ENCODE data around the gene ZNF320.
"Not testable (repeated sequence)": the region's sequence is repeated elsewhere in the genome, so short reads cannot be mapped to it uniquely, and the experiment has no call there.

- TF ChIP-seq POLR2AphosphoS5 (IDR thresholded peaks at IDR 0.05; ENCODE audit: low read depth); CTCF (conservative IDR thresholded peaks at IDR 0.05; ENCODE audit: low read depth in 2 of 2); EZH2phosphoT487 (IDR thresholded peaks at IDR 0.05; ENCODE audit: unreplicated experiment); ZNF331 (CRISPR knock-in tag; IDR thresholded peaks at IDR 0.05; ENCODE audit: low read depth); EZH2 (IDR thresholded peaks at IDR 0.05; ENCODE audit: low read depth, unreplicated experiment); REST (IDR thresholded peaks at IDR 0.05; ENCODE audit: unreplicated experiment); CREB1 (CRISPR knock-in tag; IDR thresholded peaks at IDR 0.05; ENCODE audit: low read depth); ETS1 (IDR thresholded peaks at IDR 0.05); JUNB (IDR thresholded peaks at IDR 0.05; ENCODE audit: unreplicated experiment); ZNF114 (CRISPR knock-in tag; IDR thresholded peaks at IDR 0.05); NANOG (IDR thresholded peaks at IDR 0.05; ENCODE audit: borderline replicate concordance); STAT1 (IDR thresholded peaks at IDR 0.05; ENCODE audit: unreplicated experiment): not testable (repeated sequence)
Measured at GRCh38 chr19:52941523-52941922, 44.1 kb upstream of the ZNF320 start.

All from GM23338 (cell line).